ENCODE data around the gene FYB1.

GRCh38 chr5:39113354-39113953 lies 105.9 kb downstream of the FYB1 start:
- TF ChIP-seq CTCF (conservative IDR thresholded peaks at IDR 0.05; ENCODE audit: low read length) (no peak), EZH2phosphoT487 (IDR thresholded peaks at IDR 0.05; ENCODE audit: borderline replicate concordance, low read depth, low read length) (no peak)
